ENCODE data around the gene AKAP1.
"Not testable (repeated sequence)": the region's sequence is repeated elsewhere in the genome, so short reads cannot be mapped to it uniquely, and the experiment has no call there.

AKAP1 gene

DNA sequence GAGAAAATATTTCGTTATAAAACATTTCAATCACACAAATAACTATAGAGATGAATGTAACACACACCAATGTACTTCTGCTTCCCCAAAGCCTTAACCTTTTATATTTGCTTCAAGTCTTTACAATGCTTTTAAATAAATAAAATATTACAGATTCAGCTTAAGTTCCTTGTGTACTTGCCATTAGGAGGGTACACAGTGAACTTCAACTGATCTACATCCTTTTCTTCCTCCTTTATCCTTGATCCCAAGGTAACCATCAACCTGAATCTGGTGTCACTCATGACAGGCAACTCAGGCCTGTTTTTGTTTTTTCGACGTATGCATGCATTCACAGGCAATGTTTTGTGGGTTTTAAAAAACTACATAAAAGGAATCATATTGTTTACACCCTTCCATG is 9.3 kb upstream of the AKAP1 start:
- DNase-seq, result no peak

DNA sequence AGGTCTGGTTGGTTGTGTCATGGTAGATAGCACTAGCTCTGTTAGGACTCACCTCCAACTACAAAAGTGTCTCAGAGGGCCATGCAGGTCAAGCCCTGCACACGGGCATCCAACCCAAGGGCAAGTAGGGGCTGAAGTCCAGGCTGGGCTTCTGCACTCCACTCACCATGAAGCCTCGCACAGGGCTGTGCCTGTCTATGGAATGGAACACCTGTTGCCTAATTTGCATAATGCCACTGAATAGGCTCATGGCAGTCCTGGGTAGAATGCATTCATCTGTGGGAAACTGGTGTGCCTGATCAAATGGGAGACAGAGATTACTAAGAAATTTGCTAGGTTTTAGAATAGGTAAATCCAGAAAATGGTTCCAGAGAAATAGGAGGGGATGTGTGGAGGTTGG is 8.0 kb upstream of the AKAP1 start:
- DNase-seq, result no peak

DNA sequence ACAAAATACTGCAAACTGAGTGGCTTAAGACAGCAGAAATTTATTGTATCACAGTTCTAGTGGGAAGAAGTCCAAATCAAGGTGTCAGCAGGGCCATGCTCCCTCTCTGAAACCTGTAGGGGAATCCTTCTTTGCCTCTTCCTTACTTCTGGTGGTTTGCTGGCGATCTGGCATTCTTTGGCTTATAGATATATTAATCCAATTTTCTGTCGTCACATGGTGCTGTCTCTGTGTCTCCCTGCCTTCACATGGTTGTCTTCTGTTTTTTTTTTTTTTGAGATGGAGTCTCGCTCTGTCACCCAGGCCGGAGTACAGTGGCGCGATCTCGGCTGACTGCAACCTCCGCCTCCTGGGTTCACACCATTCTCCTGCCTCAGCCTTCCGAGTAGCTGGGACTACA is 6.8 kb upstream of the AKAP1 start:
- no peak for DNase-seq

DNA sequence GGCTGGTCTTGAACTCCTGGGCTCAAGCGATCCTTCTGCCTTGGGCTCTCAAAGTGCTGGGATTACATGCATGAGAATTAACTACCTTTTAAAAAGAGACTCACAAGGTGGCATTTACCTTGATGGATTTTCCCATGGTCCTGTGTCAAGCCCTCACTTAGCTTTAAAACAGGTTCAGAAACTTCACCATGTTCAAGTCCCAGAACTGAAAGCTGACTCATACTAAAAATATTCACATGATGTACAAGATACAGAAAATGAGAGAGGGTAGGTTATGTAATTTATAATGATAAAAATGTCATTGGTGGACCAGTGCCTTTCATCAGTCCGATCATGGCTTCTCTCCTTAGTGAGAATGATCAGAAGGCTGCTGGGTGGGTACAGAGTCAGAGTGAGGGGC is 4.3 kb upstream of the AKAP1 start:
- DNase-seq, result no peak

DNA sequence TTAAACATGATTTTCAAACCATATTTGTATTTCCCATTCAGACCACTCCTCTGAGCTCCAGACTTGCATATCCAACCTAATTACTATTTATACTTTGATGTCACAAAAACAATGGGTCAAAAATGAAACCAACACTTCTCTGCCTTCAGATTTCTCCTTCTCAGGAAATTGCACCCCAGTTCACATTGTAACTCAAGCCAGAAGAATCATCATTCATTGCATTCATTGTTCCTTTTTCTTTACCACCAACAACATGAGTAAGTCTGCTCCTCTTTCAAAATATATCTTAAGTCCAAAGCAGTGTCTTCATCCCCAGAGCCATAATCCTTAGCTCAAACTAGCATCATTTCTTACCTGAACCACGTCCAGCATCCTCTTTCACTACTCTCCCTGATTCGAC is 2.6 kb upstream of the AKAP1 start:
- no peak for DNase-seq

DNA sequence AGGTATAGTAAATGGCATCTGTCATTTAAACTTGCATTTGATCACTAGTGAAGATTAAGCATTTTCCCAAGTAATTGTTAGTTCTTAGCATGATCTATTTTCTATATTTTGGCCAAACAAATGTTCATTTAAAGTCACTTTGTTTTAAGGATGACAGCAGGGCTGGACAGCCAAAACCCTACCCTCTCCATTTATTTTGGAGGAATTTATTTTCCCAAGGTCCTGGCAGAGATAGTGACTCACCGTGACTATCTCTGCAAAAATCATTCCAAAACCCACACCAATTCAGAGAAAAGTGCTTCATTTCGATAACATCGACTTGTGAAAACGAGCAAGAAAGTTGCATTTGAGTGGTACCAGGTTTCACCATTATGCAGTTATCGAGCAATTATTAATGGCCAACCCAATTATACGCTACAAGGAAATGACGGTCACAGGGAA is 665 bp upstream of the AKAP1 start:
- DNase-seq, result peak; percentile 64

DNA sequence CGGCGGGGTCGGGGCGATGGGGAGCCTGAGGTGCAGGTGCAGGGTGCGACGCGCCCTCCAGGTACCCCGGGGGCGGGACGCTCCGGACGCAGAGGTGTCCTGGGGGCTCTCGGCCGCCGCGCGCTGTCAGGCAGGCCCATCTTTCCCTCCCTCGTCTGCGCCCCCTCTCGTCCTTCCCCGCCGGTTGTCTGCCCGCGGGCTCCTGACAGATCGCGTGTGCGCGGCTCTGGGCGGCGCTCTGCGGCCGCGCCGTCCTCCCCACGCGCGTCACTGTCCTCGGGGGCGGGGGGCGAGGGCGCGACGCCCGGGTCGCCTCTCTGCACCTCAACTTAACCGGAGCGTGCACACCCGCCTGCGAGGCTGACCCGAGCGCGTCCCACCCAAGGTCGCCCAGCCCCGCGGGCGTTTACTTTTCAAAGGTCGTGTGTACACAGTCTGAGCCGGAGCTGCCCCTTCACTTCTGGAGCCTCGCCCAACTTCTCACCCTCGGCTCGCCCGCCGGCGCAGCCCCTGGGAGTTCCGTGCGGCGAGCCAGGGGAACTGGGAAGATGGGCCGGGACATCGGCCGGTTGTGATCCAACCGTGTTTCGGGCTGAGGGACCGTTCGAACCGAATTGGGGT is 512 bp downstream of the AKAP1 start:
- peak; percentile 31 for DNase-seq

DNA sequence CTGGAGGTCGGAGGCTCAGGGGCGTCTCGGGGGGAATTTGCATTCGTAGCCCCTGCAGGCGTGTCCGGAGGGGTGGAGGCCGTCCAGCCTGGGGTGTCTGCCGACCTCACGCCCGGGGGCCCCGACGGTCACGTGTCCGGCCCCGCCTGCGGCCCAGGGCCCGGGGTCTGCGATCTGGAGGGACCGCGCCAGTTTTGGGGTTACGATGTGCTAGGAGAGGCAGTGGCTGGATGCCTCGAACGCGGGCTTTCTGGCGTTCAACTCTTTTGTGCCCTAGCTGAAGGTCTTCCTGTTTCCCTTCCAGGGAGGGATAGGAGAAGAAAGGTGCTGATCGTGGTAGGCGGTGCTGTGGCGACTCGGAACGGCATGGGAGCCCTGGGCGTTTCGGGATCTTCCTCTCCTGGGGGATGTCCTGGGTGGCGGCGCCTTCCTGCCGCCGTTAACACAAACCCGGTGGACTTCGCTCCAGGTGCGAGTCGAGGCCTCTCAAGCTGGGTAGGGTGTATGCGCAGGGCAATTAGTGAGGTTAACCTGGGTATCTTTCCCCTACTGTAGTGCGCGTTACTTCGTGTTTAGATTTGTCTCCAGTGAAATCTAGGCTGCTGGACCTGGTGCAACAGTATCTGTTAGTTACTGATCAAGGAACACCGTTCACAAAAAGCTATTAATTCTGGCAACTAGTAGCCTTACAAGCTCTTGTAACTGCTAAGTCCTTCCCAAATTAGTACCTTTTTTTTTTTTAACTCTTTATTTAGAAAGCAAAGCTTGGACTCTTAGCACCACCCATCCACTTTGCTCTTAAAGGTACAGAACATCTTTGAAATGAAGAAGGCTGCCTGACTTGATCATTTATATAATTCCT is 1.3 kb downstream of the AKAP1 start:
- no peak for DNase-seq

DNA sequence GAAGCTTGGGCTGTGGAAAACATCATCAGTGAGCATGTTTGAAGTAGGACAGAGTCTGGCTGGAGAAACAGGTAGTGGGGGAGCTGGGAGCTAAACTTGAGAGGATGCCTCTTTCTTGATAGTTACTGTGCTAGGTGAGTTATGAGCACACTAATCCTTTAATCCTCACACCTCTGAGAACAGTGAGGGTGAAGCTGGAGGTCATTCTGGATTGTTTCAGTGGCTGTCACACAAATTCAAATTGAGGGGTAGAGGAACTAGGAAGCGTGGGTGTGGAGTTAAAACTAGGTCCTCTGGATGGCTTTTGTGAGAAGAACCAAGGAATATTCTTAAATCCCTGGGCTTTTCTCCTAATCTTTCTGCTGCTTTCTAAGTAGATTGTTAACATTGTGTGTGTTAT is 3.3 kb downstream of the AKAP1 start:
- DNase-seq, result no peak

DNA sequence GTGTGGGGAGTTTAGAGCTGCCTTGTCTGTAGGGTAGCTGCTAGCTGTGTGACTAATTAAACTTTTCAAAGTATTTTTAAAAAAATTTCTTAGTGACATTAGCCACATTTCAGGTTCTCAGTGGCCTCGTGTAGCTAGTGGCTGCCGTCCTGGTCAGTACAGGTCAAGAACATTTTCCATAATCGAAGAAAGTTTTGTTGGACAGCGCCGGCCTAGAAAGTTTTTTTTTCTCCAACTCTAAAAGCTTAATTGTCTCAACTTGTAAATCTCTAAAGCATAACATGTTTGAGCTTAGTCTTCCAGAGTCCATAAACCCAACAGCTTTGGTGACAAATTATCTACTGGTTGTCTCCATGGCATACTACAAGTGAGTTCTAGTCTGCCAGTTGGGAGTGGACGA is 4.3 kb downstream of the AKAP1 start:
- DNase-seq, result no peak

DNA sequence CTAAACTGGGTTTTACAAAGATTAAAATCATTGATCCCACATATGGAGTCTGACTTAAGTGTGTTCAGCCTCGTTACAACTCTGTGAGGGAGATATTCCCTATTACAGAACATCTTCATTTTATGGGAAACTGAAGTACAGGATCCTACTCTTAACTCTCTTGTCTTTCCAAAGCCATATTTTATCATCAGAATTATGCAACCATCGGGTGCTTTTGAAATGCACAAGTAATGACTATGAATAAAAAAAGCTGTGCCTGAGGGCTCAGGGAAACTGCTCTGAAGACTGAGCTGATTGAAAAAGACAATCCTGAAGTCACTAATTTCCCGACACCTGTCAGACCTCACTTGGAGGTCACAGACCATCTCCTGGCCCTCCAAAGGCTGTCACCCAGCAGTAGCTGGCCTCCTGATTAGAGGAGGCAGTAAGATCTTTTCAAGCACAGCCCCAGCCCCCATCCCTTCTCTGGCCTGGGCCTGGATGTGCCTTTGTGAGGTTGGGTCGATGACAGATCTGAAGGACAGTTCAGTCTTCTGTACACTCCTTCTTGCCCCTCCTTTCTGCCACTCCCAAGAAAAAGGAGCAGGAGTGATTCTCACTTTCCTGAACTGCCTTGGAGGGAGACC is 5.6 kb downstream of the AKAP1 start:
- no peak for DNase-seq

DNA sequence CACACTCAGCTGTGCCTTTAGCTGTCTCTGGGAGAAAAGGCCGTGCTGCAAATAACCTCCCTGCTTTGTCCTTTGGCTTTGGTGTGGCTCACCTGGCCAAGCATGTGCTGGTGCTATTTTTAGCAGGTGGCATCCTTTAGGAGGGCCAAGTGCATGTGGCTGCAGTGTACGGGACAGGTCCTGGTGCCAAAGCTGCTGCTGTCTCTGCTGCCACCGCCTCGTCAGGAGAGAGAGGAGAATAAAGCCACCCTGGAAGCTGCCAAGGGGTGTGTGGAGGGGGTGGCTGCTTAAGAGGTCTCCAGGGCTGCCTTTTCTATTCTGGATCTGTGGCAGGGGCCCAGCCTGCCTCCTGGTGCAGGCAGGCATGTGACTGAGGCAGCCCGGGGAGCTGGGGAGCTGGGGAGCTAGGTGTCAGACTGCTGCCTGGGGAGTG is 6.2 kb downstream of the AKAP1 start:
- DNase-seq, result no peak

DNA sequence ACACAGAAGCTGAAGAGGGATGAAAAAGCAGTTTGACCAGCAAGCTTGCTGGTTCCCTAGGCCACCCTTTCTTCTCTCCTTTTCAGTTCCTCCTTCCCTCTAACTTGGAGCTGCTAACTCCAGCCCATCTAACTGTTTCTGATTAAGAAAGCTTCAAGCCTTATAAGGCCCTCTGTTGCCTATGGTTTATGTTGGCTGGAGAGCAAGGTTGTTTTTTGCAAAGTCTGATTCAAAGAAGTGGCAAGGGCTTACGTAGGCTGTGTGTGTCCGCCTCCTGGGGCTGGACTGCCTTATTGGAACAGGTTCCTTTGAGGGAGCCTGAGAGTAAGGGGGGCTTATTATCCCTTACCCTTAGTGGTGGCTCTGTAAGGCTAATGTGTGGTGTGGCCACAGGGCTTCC is 7.1 kb downstream of the AKAP1 start:
- DNase-seq, result no peak

DNA sequence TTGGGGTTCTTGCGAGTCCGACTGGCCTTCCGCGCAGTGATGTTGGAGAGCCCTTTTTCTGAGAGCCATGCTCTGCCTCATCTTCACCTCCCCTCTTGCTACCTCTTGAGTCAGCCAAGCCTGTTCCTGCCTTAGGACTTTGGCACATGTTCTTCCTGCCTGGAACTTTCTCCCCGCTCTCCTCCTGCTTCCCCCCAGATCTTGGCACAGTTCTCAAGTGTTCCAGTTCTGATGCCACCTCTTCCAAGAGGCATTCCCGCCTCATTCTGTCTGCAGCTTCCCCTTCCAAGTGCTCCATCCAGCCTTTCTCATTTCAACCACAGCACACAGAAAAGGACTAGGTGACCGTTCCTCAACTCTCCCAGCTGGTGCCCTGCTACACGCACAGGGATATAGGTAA is 7.7 kb downstream of the AKAP1 start:
- DNase-seq, result no peak

DNA sequence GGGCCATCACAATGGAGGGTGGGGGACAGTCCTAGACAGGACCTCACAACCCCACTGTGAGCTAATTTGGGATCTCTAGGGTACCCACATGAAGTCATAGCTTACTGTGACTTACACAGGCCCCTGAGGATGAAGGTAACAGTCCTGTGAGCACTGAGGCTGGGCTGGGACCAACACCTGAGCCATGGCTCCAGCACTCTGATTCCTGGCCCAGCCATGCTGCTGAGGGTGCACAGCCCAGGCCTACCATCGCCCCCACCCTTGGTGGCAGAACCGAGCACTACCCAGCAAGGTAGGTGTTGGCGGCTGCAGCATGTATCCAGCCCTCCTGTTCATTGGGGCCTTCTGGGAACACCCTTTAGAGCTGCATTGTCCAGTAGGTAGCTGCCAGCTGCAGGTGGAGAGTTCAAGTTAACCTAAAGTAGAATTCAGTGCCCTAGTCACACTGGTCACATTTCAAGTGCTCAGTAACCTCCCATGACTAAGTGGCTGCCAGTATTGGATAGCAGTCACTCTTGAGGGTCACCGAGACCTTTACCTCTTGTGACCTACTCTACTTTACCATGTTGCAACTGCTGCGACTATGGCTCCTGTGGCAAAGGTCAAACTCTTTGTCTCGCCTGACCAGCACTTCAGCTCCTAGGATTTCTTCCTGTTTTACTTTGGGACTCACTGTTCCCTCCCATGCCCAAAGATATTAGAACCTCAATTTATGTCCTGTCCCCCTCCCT is 11.6 kb downstream of the AKAP1 start:
- no peak for DNase-seq

DNA sequence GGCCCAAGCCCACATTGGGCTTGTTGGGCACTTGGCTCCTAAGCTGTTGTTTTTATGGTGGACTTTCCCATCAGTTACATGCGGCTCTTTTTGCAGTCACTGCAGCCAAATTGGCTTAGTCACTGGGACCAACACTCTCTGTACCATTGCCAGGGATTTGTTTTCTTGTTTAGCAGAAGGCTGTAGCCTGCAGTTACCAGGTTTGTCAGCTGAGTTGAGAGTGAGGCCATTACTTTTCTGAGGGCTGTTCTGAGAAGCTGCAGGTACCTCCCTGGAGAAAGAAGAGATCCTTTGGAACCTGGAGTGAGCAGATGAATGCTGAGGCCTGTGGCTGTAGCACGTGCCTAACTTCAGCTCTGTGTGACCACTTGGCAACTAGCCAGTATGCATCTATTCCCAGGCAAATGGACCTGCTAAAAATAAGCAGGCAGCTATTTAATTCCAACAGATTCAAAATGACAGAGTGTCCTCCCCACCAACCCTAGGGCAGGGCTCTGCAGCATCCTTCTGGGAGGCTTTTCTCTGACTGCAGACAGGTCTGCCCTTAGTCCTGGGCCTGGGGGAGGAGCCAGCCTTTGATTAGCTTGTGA is 12.9 kb downstream of the AKAP1 start:
- DNase-seq, result no peak

DNA sequence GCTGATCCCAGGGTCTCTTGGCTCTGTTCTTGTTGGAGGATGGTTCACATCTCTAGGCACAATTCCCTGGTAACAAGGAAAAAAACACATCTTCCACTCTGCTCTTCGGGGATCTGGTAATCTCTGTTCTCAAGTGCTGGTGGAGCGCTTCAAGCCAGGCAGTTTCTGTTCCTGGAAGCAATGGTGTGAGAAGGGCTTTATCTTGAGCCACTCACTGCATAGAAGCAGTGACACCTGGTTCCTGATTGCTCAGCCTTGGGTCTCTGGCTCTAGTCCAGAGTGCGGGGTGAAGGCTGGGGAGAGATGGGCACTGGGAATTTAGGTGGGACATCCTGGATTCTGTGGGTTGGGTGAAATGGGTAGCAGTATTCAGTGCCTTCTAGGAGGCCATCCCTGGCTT is 14.1 kb downstream of the AKAP1 start:
- no peak for DNase-seq

DNA sequence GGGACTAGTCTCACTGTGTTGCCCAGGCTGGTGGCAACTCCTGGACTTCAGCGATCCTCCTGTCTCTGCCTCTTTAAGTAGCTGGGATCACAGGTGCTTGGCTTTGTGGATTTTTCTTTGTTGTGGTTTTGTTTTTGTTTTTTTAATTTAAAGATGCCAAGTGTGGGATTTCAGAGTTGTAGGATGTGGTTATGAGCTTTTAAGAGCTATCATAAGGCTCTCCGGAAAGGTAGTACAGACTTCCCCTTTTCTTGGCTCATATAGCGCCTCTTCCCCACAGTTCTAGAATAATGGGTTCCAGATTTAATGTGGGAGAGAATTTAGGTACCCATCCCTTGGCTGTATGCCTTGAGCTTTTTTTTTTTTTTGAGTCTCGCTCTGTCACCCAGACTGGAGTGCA is 17.1 kb downstream of the AKAP1 start:
- no peak for DNase-seq

DNA sequence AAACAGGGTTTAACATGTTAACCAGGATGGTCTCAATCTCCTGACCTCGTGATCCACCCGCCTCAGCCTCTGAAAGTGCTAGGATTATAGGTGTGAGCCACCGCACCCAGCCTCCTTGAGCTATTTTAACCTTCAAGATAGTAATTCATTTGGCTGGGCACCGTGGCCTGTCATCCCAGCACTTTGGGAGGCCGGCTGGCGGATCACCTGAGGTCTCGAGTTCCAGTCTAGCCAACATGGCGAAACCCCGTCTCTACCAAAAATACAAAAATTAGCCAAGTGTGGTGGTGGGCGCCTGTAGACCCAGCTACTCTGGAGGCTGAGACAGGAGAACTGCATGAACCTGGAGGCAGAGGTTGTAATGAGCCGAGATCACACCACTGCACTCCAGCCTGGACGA is 17.6 kb downstream of the AKAP1 start:
- not testable (repeated sequence) for DNase-seq

DNA sequence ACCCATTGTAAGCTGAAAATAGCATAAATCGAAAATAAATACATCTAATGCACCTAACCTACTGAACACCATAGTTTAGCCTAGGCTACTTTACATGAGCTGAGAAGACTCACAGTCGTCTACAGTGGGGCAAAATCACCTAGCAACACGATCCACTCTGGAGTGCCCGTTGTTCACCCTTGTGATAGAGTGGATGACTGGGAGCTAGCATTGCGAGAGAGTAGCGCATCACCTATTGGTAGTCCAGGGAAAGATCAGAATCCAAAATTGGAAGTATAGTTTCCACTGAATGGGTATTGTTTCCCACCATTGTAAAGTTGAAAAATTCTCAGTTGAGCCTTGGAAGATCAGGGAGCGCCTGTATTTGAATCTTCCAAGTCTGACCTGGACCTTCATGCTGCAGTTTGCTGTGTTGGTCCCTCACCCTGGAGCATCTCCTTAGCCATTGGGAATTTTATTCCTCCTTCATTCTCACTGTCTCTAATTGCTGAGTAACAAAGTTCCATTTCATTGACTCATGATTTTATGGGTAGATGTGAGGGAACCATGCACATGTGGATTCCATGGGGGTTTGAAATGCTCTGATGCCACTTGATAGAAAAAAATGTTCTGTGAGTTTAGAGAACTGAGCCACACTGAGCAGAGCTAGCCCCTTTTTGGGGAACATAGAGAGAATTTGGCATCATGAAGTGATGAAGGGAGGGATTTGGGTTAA is 19.6 kb downstream of the AKAP1 start:
- no peak for DNase-seq

DNA sequence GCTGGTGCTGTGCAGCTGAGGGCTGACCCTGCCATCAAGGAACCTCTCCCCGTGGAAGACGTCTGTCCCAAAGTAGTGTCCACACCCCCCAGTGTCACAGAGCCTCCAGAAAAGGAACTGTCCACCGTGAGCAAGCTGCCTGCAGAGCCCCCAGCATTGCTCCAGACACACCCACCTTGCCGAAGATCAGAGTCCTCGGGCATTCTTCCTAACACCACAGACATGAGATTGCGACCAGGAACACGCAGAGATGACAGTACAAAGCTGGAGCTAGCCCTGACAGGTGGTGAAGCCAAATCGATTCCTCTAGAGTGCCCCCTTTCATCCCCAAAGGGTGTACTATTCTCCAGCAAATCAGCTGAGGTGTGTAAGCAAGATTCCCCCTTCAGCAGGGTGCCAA is 20.5 kb downstream of the AKAP1 start:
- DNase-seq, result no peak

DNA sequence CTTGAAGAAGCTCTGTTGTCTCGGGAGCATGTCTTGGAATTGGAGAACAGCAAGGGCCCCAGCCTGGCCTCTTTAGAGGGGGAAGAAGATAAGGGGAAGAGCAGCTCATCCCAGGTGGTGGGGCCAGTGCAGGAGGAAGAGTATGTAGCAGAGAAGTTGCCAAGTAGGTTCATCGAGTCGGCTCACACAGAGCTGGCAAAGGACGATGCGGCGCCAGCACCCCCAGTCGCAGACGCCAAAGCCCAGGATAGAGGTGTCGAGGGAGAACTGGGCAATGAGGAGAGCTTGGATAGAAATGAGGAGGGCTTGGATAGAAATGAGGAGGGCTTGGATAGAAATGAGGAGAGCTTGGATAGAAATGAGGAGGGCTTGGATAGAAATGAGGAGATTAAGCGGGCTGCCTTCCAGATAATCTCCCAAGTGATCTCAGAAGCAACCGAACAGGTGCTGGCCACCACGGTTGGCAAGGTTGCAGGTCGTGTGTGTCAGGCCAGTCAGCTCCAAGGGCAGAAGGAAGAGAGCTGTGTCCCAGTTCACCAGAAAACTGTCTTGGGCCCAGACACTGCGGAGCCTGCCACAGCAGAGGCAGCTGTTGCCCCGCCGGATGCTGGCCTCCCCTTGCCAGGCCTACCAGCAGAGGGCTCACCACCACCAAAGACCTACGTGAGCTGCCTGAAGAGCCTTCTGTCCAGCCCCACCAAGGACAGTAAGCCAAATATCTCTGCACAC is 21.2 kb downstream of the AKAP1 start:
- no peak for DNase-seq
